Stimulated activated CD4-positive, alpha-beta T cell treated with anti-CD3 and anti-CD28 coated beads, TNF-alpha, amount 100 ng/mL, for 48 hours (primary cell): ENCODE measurements around the gene BRICD5.
A peak's percentile ranks its signal among the peaks of the same experiment; 100 is the strongest.
"Not testable (repeated sequence)": the region's sequence is repeated elsewhere in the genome, so short reads cannot be mapped to it uniquely, and the experiment has no call there.

Source experiments
- DNase-seq, 3 donors: peaks; one replicate each; pipeline ENCODE4 v3.0.0-alpha.2; 2020; ENCODE audit warnings: low read depth in 3 of 3

BRICD5 gene

GRCh38 chr16:2223221-2223941 is 12.7 kb upstream of the BRICD5 start, which contains the start of gene E4F1:
TSS of gene E4F1 (plus strand) at chr16:2223591. CDS start at chr16:2223614, 23 bp downstream.
- DNase-seq, result peak; percentile 100

- DNase-seq, result no peak
Measured at GRCh38 chr16:2216330-2216729, 5.7 kb upstream of the BRICD5 start.

DNA sequence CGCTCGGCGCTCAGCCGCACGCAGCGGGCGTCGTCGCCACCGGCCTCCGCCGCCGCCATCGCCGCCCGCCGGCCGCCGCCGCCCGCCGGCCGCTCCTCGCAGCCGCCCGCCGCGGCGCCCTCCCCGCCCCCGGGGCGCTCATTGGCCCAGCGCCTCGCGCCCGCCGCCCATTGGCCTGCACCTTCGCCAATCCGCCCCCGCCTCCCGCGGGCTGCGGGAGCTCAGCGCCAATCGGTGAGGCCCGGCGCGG is 4.0 kb upstream of the BRICD5 start, which contains the start of gene PGP:
Gene PGP, minus strand, starts transcription at position 122 of the 250 bp plus-strand sequence. Its CDS starts 63 bp downstream, at position 59.
- DNase-seq, result no peak

DNA sequence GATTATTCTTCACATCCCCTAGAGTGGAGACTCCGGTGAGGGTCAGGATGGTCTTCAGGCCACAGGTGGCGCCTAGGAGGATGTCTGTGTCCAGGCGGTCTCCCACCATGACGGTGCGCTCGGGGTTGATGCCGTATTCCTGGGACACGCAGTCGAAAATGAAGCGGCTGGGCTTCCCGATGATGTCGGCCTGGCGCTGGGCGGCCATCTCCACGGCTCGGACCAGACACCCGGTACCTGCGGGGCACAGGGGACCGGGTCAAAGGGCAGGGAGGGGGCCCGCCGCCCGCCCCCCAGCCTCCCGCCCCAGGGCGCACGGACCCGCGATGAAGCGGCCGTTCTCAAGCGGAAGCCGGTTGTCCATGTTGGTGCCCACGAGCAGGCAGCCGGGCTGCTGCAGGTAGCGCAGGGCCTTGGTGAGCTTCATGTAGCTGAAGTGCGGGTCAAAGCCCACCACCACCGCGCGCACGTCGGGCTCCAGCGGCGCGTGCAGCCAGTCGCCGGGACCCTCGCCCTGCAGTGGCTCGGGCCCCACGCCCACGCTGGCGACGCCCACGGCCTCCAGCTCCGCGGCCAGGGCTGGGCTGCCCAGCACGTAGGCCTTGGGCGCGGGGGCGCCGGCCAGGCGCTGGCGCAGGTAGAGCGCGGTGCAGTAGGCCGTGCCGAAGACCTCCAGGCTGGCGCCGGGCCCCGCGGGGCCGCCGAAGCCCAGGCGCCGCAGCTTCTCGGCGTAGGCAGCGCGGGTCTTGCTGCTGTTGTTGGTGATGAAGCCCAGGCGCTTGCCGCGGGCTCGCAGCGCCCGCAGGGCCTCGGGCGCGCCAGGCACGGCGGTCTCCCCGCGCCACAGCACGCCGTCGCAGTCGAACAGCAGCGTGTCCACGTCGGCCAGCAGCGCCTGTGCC is 3.4 kb upstream of the BRICD5 start:
- no peak for DNase-seq

- DNase-seq, result no peak
Measured at GRCh38 chr16:2212362-2213324, 2.0 kb upstream of the BRICD5 start.

GRCh38 chr16:2211923-2212347 is 1.3 kb upstream of the BRICD5 start:
- DNase-seq, result no peak

GRCh38 chr16:2210009-2210332 is 692 bp downstream of the BRICD5 start:
- no peak for DNase-seq

DNA sequence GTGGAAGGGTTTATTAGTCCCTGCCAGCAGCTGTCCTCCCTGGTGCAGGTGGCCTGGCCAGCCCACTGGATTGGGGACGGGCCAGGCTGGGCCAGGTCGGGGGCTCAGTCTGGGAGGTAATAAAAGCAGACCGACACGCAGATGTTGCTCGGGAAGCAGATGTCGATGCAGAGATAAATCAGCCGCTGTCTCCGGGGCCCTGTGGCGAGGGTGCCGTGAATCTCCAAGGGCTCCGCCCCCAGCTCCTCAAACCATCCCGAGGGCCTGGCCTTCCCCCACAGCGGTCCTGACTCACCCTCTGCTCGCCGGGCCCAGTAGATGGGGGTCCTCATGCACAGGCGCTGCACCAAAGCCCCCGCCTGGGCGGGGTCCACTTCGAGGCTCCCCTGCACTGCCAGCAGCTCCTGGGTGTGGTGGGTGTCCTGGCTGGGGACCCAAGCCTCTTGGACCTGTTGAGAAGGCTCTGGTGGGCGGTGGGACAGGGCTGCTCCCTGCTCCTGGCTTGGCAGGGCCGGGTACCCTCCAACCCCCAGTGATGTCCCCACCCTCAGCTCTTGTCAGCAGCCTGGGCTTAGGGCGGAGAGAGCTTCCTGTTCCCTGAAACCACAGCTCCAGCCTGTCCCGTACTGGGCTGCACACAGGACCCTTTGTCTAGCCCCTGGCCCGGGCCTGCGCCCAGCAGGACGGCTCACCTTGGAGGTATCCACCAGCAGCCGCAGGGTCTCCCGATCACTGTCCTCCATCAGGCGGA is 1.2 kb downstream of the BRICD5 start:
- no peak for DNase-seq

DNA sequence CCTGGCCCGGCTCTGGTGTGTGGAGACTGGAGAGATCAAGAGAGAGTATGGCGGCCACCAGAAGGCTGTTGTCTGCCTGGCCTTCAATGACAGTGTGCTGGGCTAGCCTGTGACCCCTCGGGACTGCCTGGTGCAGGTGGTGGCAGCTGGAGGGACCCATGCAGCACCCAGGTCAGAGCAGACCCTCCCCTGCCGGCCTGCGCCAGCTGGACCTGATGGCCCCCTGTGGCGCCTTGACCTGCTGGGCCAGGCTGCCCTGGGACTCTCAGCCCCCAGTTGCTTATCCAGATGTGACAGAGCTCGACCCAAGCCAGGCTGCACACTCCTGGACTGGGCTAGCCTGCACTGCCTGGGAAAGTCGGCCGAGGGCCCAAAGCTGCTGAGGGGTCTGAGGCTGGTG is 1.9 kb downstream of the BRICD5 start:
- no peak for DNase-seq

GRCh38 chr16:2208308-2208707 is 2.4 kb downstream of the BRICD5 start:
- no peak for DNase-seq

GRCh38 chr16:2207872-2208271 is 2.8 kb downstream of the BRICD5 start:
- no peak for DNase-seq

DNA sequence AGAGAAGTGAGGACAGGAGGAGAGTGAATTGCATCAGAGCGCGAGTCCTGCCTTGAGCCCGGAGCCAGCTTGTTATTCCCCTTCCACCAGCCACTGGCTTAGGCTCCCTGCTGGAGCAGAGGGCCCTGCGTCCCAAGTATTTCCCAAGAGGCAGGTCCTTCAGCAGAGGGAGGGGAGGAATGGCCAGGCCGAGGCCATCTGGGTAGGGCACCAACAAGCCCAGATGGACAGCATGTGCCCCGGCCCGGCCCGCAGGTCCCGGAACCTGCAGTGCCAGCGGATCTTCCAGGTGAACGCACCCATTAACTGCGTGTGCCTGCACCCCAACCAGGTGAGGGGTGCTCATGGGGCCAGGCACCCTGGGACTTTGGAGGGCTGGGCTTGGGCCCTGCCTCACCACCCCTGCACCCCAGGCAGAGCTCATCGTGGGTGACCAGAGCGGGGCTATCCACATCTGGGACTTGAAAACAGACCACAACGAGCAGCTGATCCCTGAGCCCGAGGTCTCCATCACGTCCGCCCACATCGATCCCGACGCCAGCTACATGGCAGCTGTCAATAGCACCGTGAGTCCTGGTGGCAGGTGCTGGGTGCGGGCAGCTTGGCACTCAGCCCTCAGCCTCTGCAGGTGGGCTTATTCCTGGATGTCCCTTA is 3.8 kb downstream of the BRICD5 start:
- DNase-seq, result no peak

- DNase-seq, result no peak
Measured at GRCh38 chr16:2206420-2206779, 4.3 kb downstream of the BRICD5 start.

- no peak for DNase-seq
Measured at GRCh38 chr16:2205967-2206313, 4.7 kb downstream of the BRICD5 start.

DNA sequence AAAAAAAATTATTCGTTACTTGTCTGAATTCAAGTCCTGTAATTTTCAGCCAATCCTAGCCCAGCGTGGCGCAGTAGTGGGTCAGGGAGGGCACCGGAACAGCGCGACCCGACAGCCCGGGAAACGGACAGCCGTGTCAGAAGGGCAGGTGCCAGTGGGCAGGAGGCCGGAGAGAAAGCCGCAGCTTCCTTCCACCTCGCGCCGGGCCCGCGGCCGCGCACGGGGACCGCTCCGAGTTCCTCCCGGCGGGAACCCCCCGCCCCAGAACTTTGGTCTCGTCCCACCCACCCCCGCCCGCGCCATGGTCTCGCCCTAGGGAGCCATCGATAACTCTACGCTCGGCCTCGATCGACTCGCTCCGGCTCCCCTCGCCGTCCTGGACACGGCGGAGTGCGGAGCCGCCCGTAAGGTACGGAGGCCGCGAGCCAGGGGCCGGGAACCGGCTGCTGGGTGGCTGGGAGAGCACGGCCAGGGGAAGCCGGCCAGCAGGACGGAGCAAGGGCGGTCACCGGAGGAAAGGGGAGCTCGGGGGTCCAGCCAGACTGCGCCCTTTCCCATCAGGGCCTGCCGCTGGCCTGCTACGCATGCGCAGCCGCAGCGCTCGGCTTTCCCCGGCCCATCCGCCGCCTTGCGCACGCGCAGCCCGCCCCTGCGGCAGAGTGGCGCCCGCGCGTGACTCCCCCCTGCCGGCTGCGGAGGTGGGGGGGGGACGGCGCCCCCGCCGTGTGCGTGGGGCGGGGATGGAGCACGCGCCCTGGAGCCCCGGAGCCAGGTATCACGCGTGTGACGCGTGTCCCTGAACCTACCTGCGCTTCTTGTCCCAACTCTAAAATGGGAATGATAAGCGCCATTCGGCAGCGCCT is 5.3 kb downstream of the BRICD5 start, which contains the start of gene MLST8:
Gene MLST8, plus strand, starts transcription at position 351 of the 863 bp plus-strand sequence. CDS start 632 bp downstream, outside the sequence.
- peak; percentile 69 to 87 (median 70) for DNase-seq

GRCh38 chr16:2204416-2205103 is 6.1 kb downstream of the BRICD5 start:
- no peak for DNase-seq

DNA sequence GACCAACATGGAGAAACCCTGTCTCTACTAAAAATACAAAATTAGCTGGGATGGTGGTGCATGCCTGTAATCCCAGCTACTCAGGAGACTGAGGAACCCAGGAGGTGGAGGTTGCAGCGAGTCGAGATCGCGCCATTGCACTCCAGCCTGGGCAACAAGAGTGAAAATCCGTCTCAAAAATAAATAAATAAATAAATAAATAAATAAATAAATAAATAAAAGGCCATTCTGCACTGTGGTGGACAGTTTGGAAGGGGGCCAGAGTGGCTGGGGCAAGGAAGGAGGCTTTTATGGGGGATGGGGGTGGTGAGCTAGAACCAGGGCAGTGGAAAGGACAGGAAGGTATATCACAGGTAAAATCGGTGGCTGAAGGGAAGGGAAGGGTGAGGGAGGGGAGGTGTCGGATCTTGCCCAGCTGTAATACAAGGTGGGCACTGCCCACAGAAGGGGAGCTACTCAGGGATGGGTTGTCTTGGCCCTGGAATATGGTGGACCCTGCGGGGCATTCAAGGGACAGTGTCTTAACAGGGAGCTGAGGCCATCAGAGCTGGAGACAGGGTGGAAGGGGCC is 7.5 kb downstream of the BRICD5 start:
- DNase-seq, result not testable (repeated sequence)

DNA sequence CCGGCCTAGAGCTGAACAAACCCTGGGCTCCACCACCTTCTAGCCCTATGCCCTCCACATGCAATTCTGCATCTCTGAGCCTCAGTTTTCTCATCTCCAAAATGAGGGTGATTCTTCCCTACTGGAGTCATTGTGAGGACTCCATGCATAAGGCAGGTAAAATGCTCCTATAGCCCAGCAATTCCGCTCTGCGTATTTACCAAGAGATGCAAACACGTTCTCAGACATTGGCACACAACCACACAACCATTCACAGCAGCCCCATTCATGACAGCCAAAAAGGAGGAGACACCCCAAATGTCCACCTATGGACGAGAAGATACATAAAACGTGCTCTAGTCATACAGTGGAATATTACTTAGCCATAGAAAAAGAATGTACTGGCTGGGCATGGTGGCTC is 10.3 kb downstream of the BRICD5 start:
- DNase-seq, result no peak

- no peak for DNase-seq
Measured at GRCh38 chr16:2199621-2200139, 11.0 kb downstream of the BRICD5 start.
